Duodenal mucosa (tissue), 2 donors: ENCODE measurements around the gene DOHH.

Experiments
- H3K27ac ChIP-seq: one replicate; pipeline ENCODE4 v1.7.0; 2013; ENCODE audit warnings: low read depth, low read length
- H3K27me3 ChIP-seq, 2 donors: one replicate each; pipeline ENCODE4 v1.7.0; 2013; ENCODE audit warnings: low read length in 2 of 2, control low read depth in 1 of 2; ENCODE audit not compliant: insufficient read depth in 2 of 2, control insufficient read depth in 1 of 2
- H3K36me3 ChIP-seq, 2 donors: one replicate each; pipeline ENCODE4 v1.7.0; 2013; ENCODE audit warnings: low read length in 2 of 2, control low read depth in 1 of 2; ENCODE audit not compliant: insufficient read depth in 2 of 2, control insufficient read depth in 1 of 2
- H3K4me1 ChIP-seq, 2 donors: one replicate each; pipeline ENCODE4 v1.7.0; 2013; ENCODE audit warnings: low read length in 2 of 2, control low read depth in 1 of 2; ENCODE audit not compliant: insufficient read depth in 2 of 2, control insufficient read depth in 1 of 2
- H3K4me3 ChIP-seq, 2 donors: one replicate each; pipeline ENCODE4 v1.7.0; 2013; ENCODE audit warnings: low read length in 2 of 2, low read depth in 1 of 2
- H3K9ac ChIP-seq, 2 donors: one replicate each; pipeline ENCODE4 v1.7.0; 2013; ENCODE audit warnings: low read length in 2 of 2, low read depth in 1 of 2
- H3K9me3 ChIP-seq, 2 donors: one replicate each; pipeline ENCODE4 v1.7.0; 2013; ENCODE audit warnings: low read length in 2 of 2, control low read depth in 1 of 2; ENCODE audit not compliant: control insufficient read depth in 1 of 2

The DOHH gene

DNA sequence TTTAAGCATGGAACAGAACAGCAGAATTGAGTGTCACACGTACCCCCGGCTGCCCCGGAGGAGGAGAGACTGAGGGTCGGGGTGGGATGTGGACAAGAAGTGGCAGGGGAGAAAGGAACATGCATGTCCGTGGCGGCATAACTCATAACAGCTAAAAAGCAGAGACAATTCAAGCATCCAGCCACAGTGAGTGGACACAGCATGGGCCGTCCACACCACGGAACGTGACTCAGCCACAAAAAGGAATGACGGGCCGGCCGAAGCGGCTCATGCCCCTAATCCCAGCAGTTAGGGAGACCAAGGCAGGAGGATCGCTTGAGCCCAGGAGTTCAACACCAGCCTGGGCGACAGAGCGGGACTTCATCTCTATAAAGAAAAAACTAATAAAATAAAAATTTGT, 7.6 kb downstream of the DOHH start:
- Histone ChIP-seq H3K4me3 (no peak overlapping the region), H3K4me1 (no peaks in the 10 kb centered on the region), H3K27ac (no peak overlapping the region), H3K9ac (no peak overlapping the region), H3K27me3 (no peaks in the 10 kb centered on the region), H3K9me3 (no peaks in the 10 kb centered on the region), H3K36me3 (peaks cover 5 to 49% of the 10 kb centered on the region in 2 donors)

- Histone ChIP-seq H3K9ac (no peak overlapping the region), H3K36me3 (peaks cover 5 to 47% of the 10 kb centered on the region in 2 donors), H3K9me3 (no peaks in the 10 kb centered on the region), H3K4me1 (no peaks in the 10 kb centered on the region), H3K27ac (no peak overlapping the region), H3K27me3 (no peaks in the 10 kb centered on the region), H3K4me3 (no peak overlapping the region)
These were observed 8.2 kb downstream of the DOHH start for GRCh38 chr19:3492131-3492839.

GRCh38 chr19:3491396-3492119, 8.9 kb downstream of the DOHH start:
- Histone ChIP-seq H3K27me3 (no peaks in the 10 kb centered on the region), H3K36me3 (peaks cover 5 to 41% of the 10 kb centered on the region in 2 donors), H3K9ac (no peak overlapping the region), H3K27ac (no peak overlapping the region), H3K4me3 (no peak overlapping the region), H3K4me1 (no peaks in the 10 kb centered on the region), H3K9me3 (no peaks in the 10 kb centered on the region)

GRCh38 chr19:3483226-3483628, 17.2 kb downstream of the DOHH start, which contains the start of gene SMIM44:
SMIM44 (minus strand) TSS chr19:3483441; CDS start chr19:3483403, 38 bp downstream.
- Histone ChIP-seq H3K9ac (peak within 1 kb of the TSS; percentile 62 to 80), H3K36me3 (peaks cover 0 to 1% of the 10 kb centered on the region in 2 donors), H3K9me3 (no peaks in the 10 kb centered on the region), H3K4me3 (peak within 1 kb of the TSS; percentile 61 to 64), H3K27me3 (no peaks in the 10 kb centered on the region), H3K4me1 (peaks cover 16 to 24% of the 10 kb centered on the region in 2 donors), H3K27ac (peak within 1 kb of the TSS; percentile 81)

- peak overlapping the region; percentile 81 for H3K27ac ChIP-seq
- H3K4me3 ChIP-seq: peak overlapping the region; percentile 61 to 64
- no peaks in the 10 kb centered on the region for H3K27me3 ChIP-seq
- H3K9me3 ChIP-seq: no peaks in the 10 kb centered on the region
- H3K36me3 ChIP-seq: peaks cover 0 to 7% of the 10 kb centered on the region in 2 donors
- peaks cover 16 to 24% of the 10 kb centered on the region in 2 donors for H3K4me1 ChIP-seq
- H3K9ac ChIP-seq: peak overlapping the region; percentile 62 to 80
These were observed 17.8 kb downstream of the DOHH start for GRCh38 chr19:3482507-3483225.

- Histone ChIP-seq H3K9ac (peak overlapping the region; percentile 51 to 62), H3K4me3 (peak overlapping the region; percentile 44 to 64), H3K27ac (peak overlapping the region; percentile 81), H3K36me3 (peaks cover under 1 to 17% of the 10 kb centered on the region in 2 donors), H3K4me1 (peaks cover 16 to 24% of the 10 kb centered on the region in 2 donors), H3K27me3 (no peaks in the 10 kb centered on the region), H3K9me3 (no peaks in the 10 kb centered on the region)
These were observed 19.0 kb downstream of the DOHH start for GRCh38 chr19:3481241-3482090.

GRCh38 chr19:3480383-3481091, 19.9 kb downstream of the DOHH start, which contains the start of gene SMIM24:
SMIM24 (minus strand) TSS chr19:3480525; CDS start chr19:3480463, 62 bp downstream.
- peaks cover 16 to 29% of the 10 kb centered on the region in 2 donors for H3K4me1 ChIP-seq
- no peaks in the 10 kb centered on the region for H3K9me3 ChIP-seq

GRCh38 chr19:3479834-3480215, 20.6 kb downstream of the DOHH start:
- peak overlapping the region; percentile 87 for H3K27ac ChIP-seq
- peaks cover 20 to 36% of the 10 kb centered on the region in 2 donors for H3K4me1 ChIP-seq
- peak overlapping the region in 1 of 2 donors; percentile 66 for H3K9ac ChIP-seq
- peak overlapping the region; percentile 50 to 58 for H3K4me3 ChIP-seq
- no peaks in the 10 kb centered on the region for H3K27me3 ChIP-seq
- H3K9me3 ChIP-seq: no peaks in the 10 kb centered on the region
- peaks cover 8 to 33% of the 10 kb centered on the region in 2 donors for H3K36me3 ChIP-seq

More at GRCh38 chr19:3480383-3481091, 19.9 kb downstream of the DOHH start, which contains the start of gene SMIM24:
- Histone ChIP-seq H3K36me3 (peaks cover 8 to 26% of the 10 kb centered on the region in 2 donors), H3K4me3 (peak within 1 kb of the TSS; percentile 50 to 58), H3K27ac (peak within 1 kb of the TSS; percentile 87), H3K9ac (peak within 1 kb of the TSS; percentile 38 to 66), H3K27me3 (no peaks in the 10 kb centered on the region)
